HCT116 (cell line): ENCODE results near the gene ZNF14. TPM values are rescaled to one million over a fixed set of nuclear protein-coding genes. Genes with fewer than 3 reads are reported as not detected.

Experiments used
- ATAC-seq: fragments of 200-7000 bp; cut with Tn5 transposase; 2 replicates; pipeline ENCODE4 v1.9.1; 2020; ENCODE audit warnings: mild to moderate bottlenecking, moderate library complexity
- BruUV-seq: library from RNA; stranded (reverse); fragments of 400-500 nt; replicated peaks from 2 replicates; lab custom pipeline; 2021; lab: Mats Ljungman, UMichigan
- CTCF ChIA-PET: fragments of 300-600 bp; sonication (Branson Sonifier 250); formaldehyde crosslinking; loops from one replicate; lab custom pipeline; 2021; ENCODE audit warnings: antibody characterized with exemption; lab: Charles Lee
- POLR2A ChIA-PET: fragments of 300-600, 350-600 bp; sonication (Branson Sonifier 250); formaldehyde crosslinking; loops from one replicate; lab custom pipeline; 2021; ENCODE audit warnings: antibody characterized with exemption; lab: Charles Lee
- RAD21 ChIA-PET, 2 experiments: fragments of 300-600 bp; sonication (Branson Sonifier 250); formaldehyde crosslinking; loops; one replicate each; lab custom pipeline; 2023; ENCODE audit warnings: low total read pairs in 2 of 2; ENCODE audit not compliant: uncharacterized antibody in 2 of 2, unreplicated experiment in 2 of 2, low non-redundant PET in 1 of 2; lab: Charles Lee
- DNase-seq: peaks from one replicate; pipeline ENCODE4 v3.0.0-alpha.2; 2010; ENCODE audit warnings: low read depth, low spot score
- H2AFZ ChIP-seq: fragments of 200-600 bp; shearing (Covaris generic), sonication (generic); 2 replicates; pipeline ENCODE4 v1.6.1; 2017; ENCODE audit warnings: low read depth, mixed run types, mixed read lengths, antibody characterized with exemption, low read length; ENCODE audit not compliant: poor library complexity, severe bottlenecking
- H3K27ac ChIP-seq: 2 replicates; pipeline ENCODE4 v1.5.1; 2012; ENCODE audit warnings: low read depth, low read length
- H3K27me3 ChIP-seq: fragments of 200-600 bp; sonication (generic); 2 replicates; pipeline ENCODE4 v1.6.1; 2016; ENCODE audit warnings: mixed run types, low read length, mixed read lengths; ENCODE audit not compliant: insufficient read depth
- H3K36me3 ChIP-seq, 2 experiments: fragments of 200-500 bp in 1 of 2; fragments of 200-600 bp in 1 of 2; sonication (Bioruptor generic) in 1 of 2; sonication (generic) in 1 of 2; 2 replicates each; pipeline versions ENCODE4 v1.5.1 to v1.6.1; 2014 to 2016; ENCODE audit warnings: low read length in 2 of 2, inconsistent platforms in 1 of 2, mixed read lengths in 1 of 2, mixed run types in 1 of 2; ENCODE audit not compliant: insufficient read depth in 2 of 2, control insufficient read depth in 1 of 2
- H3K4me1 ChIP-seq, 2 experiments: fragments of 200-600 bp in 1 of 2; sonication (generic) in 1 of 2; 2 replicates each; pipeline versions ENCODE4 v1.5.1 to v1.6.1; 2012 to 2017; ENCODE audit warnings: low read length in 2 of 2, inconsistent platforms in 1 of 2, mild to moderate bottlenecking in 1 of 2, mixed read lengths in 1 of 2, mixed run types in 1 of 2, moderate library complexity in 1 of 2; ENCODE audit not compliant: insufficient read depth in 2 of 2, control insufficient read depth in 1 of 2
- H3K4me2 ChIP-seq: fragments of 200-600 bp; sonication (generic); 2 replicates; pipeline ENCODE4 v1.6.1; 2017; ENCODE audit warnings: mixed run types, low read length, mixed read lengths
- H3K4me3 ChIP-seq, 2 experiments: fragments of 200-600 bp in 1 of 2; sonication (generic) in 1 of 2; replicated peaks in 1 of 2; 2 replicates each; pipeline ENCODE4 v1.5.1; 2011 to 2016; ENCODE audit warnings: low read length in 2 of 2, control low read depth in 1 of 2, low read depth in 1 of 2, mild to moderate bottlenecking in 1 of 2, mixed read lengths in 1 of 2, mixed run types in 1 of 2
- H3K79me2 ChIP-seq: fragments of 200-600 bp; sonication (generic); 2 replicates; pipeline ENCODE4 v1.6.1; 2017; ENCODE audit warnings: mild to moderate bottlenecking, mixed run types, low read length, moderate library complexity, mixed read lengths; ENCODE audit not compliant: insufficient read depth
- H3K9ac ChIP-seq: fragments of 200-600 bp; sonication (generic); 2 replicates; pipeline ENCODE4 v1.6.1; 2016; ENCODE audit warnings: low read length, mixed read lengths
- H3K9me2 ChIP-seq: fragments of 200-600 bp; sonication (generic), shearing (Covaris generic); 2 replicates; pipeline ENCODE4 v1.6.1; 2017; ENCODE audit warnings: mixed run types, mild to moderate bottlenecking, moderate library complexity; ENCODE audit not compliant: insufficient read depth
- H3K9me3 ChIP-seq, 2 experiments: fragments of 200-500 bp in 1 of 2; fragments of 200-600 bp in 1 of 2; sonication (Bioruptor generic) in 1 of 2; sonication (generic) in 1 of 2; 2 replicates each; pipeline ENCODE4 v1.6.1; 2014 to 2017; ENCODE audit warnings: low read length in 2 of 2, mixed read lengths in 2 of 2, inconsistent platforms in 1 of 2, low read depth in 1 of 2, mild to moderate bottlenecking in 1 of 2, mixed run types in 1 of 2, moderate library complexity in 1 of 2; ENCODE audit not compliant: control insufficient read depth in 1 of 2, insufficient read depth in 1 of 2
- H4K20me1 ChIP-seq: fragments of 200-600 bp; sonication (generic), shearing (Covaris generic); 2 replicates; pipeline ENCODE4 v1.6.1; 2017; ENCODE audit warnings: mixed run types, mild to moderate bottlenecking, moderate library complexity; ENCODE audit not compliant: insufficient read depth
- ATF3 ChIP-seq: IDR thresholded peaks from 2 replicates; pipeline ENCODE4 v1.6.1; 2012
- CEBPB ChIP-seq: IDR thresholded peaks from 2 replicates; pipeline ENCODE4 v1.6.1; 2012; ENCODE audit warnings: low read depth
- CTCF ChIP-seq, 3 experiments: fragments of 200-600 bp in 1 of 3; sonication (generic) in 1 of 3; IDR thresholded peaks in 2 of 3; conservative IDR thresholded peaks in 1 of 3; 2 replicates each; pipeline ENCODE4 v1.5.1; 2012 to 2017; ENCODE audit warnings: low read depth in 2 of 3, low read length in 2 of 3, antibody characterized with exemption in 1 of 3, borderline replicate concordance in 1 of 3, control low read depth in 1 of 3, mild to moderate bottlenecking in 1 of 3, mixed read lengths in 1 of 3, mixed run types in 1 of 3, moderate library complexity in 1 of 3; ENCODE audit not compliant: insufficient read depth in 1 of 3
- ELF1 ChIP-seq: IDR thresholded peaks from 2 replicates; pipeline ENCODE4 v1.6.1; 2012; ENCODE audit warnings: low read depth, borderline replicate concordance
- FOSL1 ChIP-seq: IDR thresholded peaks from 2 replicates; pipeline ENCODE4 v1.6.1; 2012; ENCODE audit warnings: low read depth
- JUND ChIP-seq: IDR thresholded peaks from 2 replicates; pipeline ENCODE4 v1.6.1; 2012
- POLR2AphosphoS5 ChIP-seq: IDR thresholded peaks from 2 replicates; pipeline ENCODE4 v1.6.1; 2011; ENCODE audit warnings: mild to moderate bottlenecking, low read depth, low read length, moderate library complexity
- RAD21 ChIP-seq: IDR thresholded peaks from 2 replicates; pipeline ENCODE4 v1.6.1; 2012; ENCODE audit warnings: low read depth, mild to moderate bottlenecking
- SIN3A ChIP-seq: IDR thresholded peaks from 2 replicates; pipeline ENCODE4 v1.6.1; 2012; ENCODE audit warnings: low read depth
- TCF7L2 ChIP-seq: IDR thresholded peaks from 2 replicates; pipeline ENCODE4 v1.7.0; 2011; ENCODE audit warnings: borderline replicate concordance, inconsistent platforms; ENCODE audit not compliant: insufficient read depth, insufficient read length; ENCODE audit errors: extremely low read depth
- YY1 ChIP-seq: IDR thresholded peaks from 2 replicates; pipeline ENCODE4 v1.6.1; 2011; ENCODE audit warnings: low read length, low read depth, moderate library complexity, mild to moderate bottlenecking; ENCODE audit not compliant: insufficient replicate concordance; ENCODE audit errors: extremely low read depth
- ZNF274 ChIP-seq: fragments of 200-500 bp; sonication (Bioruptor generic); IDR thresholded peaks from 2 replicates; pipeline ENCODE4 v1.6.1; 2014; ENCODE audit warnings: mild to moderate bottlenecking, low read depth, low read length, inconsistent platforms
- intact Hi-C: fragments of 100-400 bp; cut with micrococcal nuclease; formaldehyde crosslinking; loops from 2 replicates; pipeline ENCODE4 v1.10.0; 2022
- total RNA-seq: library from RNA; stranded (reverse); gene quantifications from one replicate; pipeline ENCODE4 v1.2.1, GENCODE V29; 2021; ENCODE audit not compliant: unreplicated experiment

The ZNF14 gene
- total RNA-seq, 1 experiment from 2014 or later = 4.8 TPM

- CTCF ChIA-PET = no interaction called here
- peak; percentile 46 for TF ChIP-seq ZNF274
- no peak for TF ChIP-seq ELF1
- no peak for TF ChIP-seq YY1
- TF ChIP-seq SIN3A = no peak
- TF ChIP-seq, all 23 proteins: peak for 1
Observed at GRCh38 chr19:19679176-19680073, 53.5 kb downstream of the ZNF14 start.

GRCh38 chr19:19677579-19677978 lies 55.3 kb downstream of the ZNF14 start:
- DNase-seq (no peak), ATAC-seq (no peak)
- Histone ChIP-seq H3K9me3 (peaks cover 15 to 26% of the 10 kb centered on the region in 2 experiments), H3K4me3 (no peak overlapping the region), H3K27ac (no peak overlapping the region), H3K36me3 (peaks cover 8 to 47% of the 10 kb centered on the region in 2 experiments), H4K20me1 (no peaks in the 10 kb centered on the region), H3K27me3 (no peaks in the 10 kb centered on the region), H2AFZ (no peak overlapping the region), H3K9ac (no peak overlapping the region), H3K4me1 (no peaks in the 10 kb centered on the region), H3K79me2 (peaks cover 27% of the 10 kb centered on the region), H3K4me2 (no peak overlapping the region), H3K9me2 (no peaks in the 10 kb centered on the region)
- RAD21 ChIA-PET = no interaction called here
- BruUV-seq = no TSS peak
- intact Hi-C loops = no loop called here
- POLR2A ChIA-PET = no interaction called here
- CTCF ChIA-PET = no interaction called here
- TF ChIP-seq TCF7L2 (no peak), CEBPB (no peak), JUND (no peak), ZNF274 (no peak), ATF3 (no peak), CTCF (IDR thresholded peaks at IDR 0.05 in 2 of 3, conservative IDR thresholded peaks at IDR 0.05 in 1 of 3; ENCODE audit: borderline replicate concordance in 1 of 3, insufficient read depth in 1 of 3, low read depth in 2 of 3, low read length in 2 of 3) (no peak), FOSL1 (no peak), SIN3A (no peak), RAD21 (no peak), POLR2AphosphoS5 (no peak)

More at GRCh38 chr19:19679176-19680073, 53.5 kb downstream of the ZNF14 start:
- Histone ChIP-seq H3K4me3 (no peak overlapping the region), H3K36me3 (peaks cover 8 to 49% of the 10 kb centered on the region in 2 experiments), H3K79me2 (peaks cover 19% of the 10 kb centered on the region), H4K20me1 (no peaks in the 10 kb centered on the region), H3K9me2 (no peaks in the 10 kb centered on the region), H3K27me3 (no peaks in the 10 kb centered on the region), H3K4me2 (no peak overlapping the region), H3K9me3 (peaks cover 15 to 30% of the 10 kb centered on the region in 2 experiments), H3K4me1 (no peaks in the 10 kb centered on the region), H2AFZ (no peak overlapping the region), H3K9ac (no peak overlapping the region), H3K27ac (no peak overlapping the region)
- BruUV-seq = TSS peak; percentile 33
- no peak for DNase-seq
- ATAC-seq = no peak
- RAD21 ChIA-PET = no interaction called here
- intact Hi-C loops = no loop called here
- POLR2A ChIA-PET = no interaction called here
